ENCODE measurements around the gene SSR1.
"Not testable (repeated sequence)": the region's sequence is repeated elsewhere in the genome, so short reads cannot be mapped to it uniquely, and the experiment has no call there.

SSR1 gene

DNA sequence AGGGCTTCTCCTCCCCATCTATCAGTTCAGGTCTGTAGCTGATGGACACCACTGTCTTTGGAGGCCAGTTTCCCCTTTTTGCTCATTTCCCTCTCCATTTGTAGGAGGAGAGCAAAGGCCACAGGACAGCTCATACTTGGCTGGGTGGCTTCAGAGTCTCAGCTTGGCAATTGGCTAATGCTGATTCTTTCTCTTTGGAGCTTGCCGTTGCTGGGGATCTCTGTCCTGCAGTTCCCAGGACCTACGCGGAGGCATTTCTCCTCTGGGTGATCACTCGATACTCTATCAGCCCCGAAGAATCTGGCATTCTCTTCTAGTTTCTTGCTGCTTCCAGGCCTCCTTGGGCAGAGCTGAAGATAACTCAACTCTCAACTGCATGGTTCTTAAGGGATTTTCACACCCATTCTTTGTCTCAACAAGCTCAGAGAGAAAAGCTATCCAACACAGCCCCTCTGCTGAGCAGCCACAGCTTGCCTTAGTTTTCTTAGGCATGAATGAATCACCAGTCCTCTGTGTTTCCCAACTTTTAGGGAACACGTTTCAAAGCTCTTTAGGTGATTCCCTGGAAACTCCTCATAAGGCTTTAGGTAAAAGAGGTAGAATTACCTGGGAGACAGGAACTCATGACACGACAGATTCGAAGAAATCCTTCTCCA is 19.2 kb upstream of the SSR1 start:
- TF ChIP-seq, protein P1, sequence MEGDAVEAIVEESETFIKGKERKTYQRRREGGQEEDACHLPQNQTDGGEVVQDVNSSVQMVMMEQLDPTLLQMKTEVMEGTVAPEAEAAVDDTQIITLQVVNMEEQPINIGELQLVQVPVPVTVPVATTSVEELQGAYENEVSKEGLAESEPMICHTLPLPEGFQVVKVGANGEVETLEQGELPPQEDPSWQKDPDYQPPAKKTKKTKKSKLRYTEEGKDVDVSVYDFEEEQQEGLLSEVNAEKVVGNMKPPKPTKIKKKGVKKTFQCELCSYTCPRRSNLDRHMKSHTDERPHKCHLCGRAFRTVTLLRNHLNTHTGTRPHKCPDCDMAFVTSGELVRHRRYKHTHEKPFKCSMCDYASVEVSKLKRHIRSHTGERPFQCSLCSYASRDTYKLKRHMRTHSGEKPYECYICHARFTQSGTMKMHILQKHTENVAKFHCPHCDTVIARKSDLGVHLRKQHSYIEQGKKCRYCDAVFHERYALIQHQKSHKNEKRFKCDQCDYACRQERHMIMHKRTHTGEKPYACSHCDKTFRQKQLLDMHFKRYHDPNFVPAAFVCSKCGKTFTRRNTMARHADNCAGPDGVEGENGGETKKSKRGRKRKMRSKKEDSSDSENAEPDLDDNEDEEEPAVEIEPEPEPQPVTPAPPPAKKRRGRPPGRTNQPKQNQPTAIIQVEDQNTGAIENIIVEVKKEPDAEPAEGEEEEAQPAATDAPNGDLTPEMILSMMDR (IDR thresholded peaks at IDR 0.05; ENCODE audit: low read depth, low read length, missing control alignments) = no peak
- H3K36me3 ChIP-seq (replicated peaks) = no peaks in the 10 kb centered on the region
- no peak for DNase-seq

GRCh38 chr6:7331452-7331851 is 18.5 kb upstream of the SSR1 start:
- Histone ChIP-seq H3K27ac (no peak overlapping the region), H3K36me3 (replicated peaks) (no peaks in the 10 kb centered on the region), H3K27me3 (replicated peaks) (no peaks in the 10 kb centered on the region), H3K4me3 (ENCODE audit: low read depth, low read length) (no peak overlapping the region)
- in situ Hi-C loops (cut with HindIII; ENCODE audit: low pct_ligation_motif_present, low sequenced_read_pairs) = no loop called here
- TF ChIP-seq, protein P1 (IDR thresholded peaks at IDR 0.05; ENCODE audit: low read depth, low read length, missing control alignments) = no peak
- no peak for DNase-seq

More for the DNA sequence above, 19.2 kb upstream of the SSR1 start:
- no peak overlapping the region for H3K4me3 ChIP-seq (ENCODE audit: low read depth, low read length)
- in situ Hi-C loops (cut with HindIII; ENCODE audit: low pct_ligation_motif_present, low sequenced_read_pairs) = no loop called here
- no peak overlapping the region for H3K27ac ChIP-seq
- H3K27me3 ChIP-seq (replicated peaks) = no peaks in the 10 kb centered on the region

DNA sequence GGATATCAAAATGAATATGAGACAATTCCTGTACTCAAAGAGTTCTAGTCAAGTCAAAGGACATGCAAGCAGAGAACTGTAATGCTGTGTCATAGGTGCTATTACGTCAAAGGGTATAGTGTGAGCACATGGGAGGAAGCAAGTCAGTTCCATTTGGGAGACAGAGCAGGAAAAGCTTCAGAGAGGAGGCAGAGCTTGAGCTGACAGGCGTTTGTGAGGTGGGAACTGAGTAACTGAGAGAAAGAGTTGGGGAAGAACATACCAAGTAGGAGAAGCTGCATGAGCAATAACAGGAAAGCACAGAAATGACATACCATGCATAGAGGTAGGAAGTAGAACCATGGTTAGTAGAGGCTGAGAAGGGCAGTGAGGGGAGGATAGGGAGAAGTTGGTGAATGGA is 15.2 kb upstream of the SSR1 start:
- Histone ChIP-seq H3K36me3 (replicated peaks) (no peaks in the 10 kb centered on the region), H3K27ac (no peak overlapping the region)

DNA sequence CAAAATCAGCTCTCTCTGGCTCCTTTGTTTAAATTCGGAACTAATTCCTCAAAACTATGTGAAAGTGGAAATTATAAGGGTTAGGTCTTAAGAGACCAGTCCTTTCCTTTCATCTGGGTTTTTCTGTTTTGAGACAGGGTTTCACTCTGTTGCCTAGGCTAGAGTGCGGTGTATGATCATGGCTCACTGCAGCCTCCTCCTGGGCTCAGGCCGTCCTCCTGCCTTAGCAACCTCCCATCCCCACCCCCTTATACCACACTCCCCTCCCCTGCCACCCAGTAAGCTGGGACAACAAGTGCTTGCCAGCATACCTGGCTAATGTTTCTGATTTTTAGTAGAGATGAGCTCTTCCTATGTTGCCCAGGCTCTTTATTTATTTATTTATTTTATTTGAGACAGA is 12.8 kb upstream of the SSR1 start:
- Histone ChIP-seq H3K27me3 (replicated peaks) (no peaks in the 10 kb centered on the region), H3K36me3 (replicated peaks) (no peaks in the 10 kb centered on the region), H3K27ac (no peak overlapping the region), H3K4me3 (ENCODE audit: low read depth, low read length) (no peak overlapping the region)
- DNase-seq = no peak
- in situ Hi-C loops (cut with HindIII; ENCODE audit: low pct_ligation_motif_present, low sequenced_read_pairs) = no loop called here
- TF ChIP-seq, protein P1 (IDR thresholded peaks at IDR 0.05; ENCODE audit: low read depth, low read length, missing control alignments) = no peak

More for the DNA sequence above, 15.2 kb upstream of the SSR1 start:
- in situ Hi-C loops (cut with HindIII; ENCODE audit: low pct_ligation_motif_present, low sequenced_read_pairs) = no loop called here
- Histone ChIP-seq H3K27me3 (replicated peaks) (no peaks in the 10 kb centered on the region), H3K4me3 (ENCODE audit: low read depth, low read length) (no peak overlapping the region)
- no peak for DNase-seq
- TF ChIP-seq, protein P1 (IDR thresholded peaks at IDR 0.05; ENCODE audit: low read depth, low read length, missing control alignments) = no peak

GRCh38 chr6:7324520-7324919 is 11.5 kb upstream of the SSR1 start:
- no peak for DNase-seq
- Histone ChIP-seq H3K27me3 (replicated peaks) (no peaks in the 10 kb centered on the region), H3K36me3 (replicated peaks) (no peaks in the 10 kb centered on the region), H3K27ac (no peak overlapping the region), H3K4me3 (ENCODE audit: low read depth, low read length) (no peak overlapping the region)
- TF ChIP-seq, protein P1 (IDR thresholded peaks at IDR 0.05; ENCODE audit: low read depth, low read length, missing control alignments) = no peak
- in situ Hi-C loops (cut with HindIII; ENCODE audit: low pct_ligation_motif_present, low sequenced_read_pairs) = no loop called here

DNA sequence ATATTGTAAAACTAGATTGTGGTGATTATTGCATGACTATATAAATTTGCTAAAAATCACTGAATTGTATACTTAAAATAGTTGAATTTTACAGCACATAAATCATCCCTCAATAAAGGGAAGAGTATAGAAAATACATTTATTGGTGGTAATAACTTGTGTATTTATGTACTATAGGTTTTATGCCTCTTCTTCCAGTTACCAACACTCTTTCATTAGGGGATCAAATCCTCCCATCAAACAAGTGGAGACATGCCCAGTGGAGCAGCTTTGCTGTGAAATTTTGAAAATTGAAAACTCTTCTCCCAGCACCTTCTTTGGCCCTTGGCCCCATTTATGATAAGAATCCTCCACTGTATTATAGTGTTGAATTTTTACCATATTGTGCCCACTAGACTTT is 10.1 kb upstream of the SSR1 start:
- DNase-seq = no peak
- Histone ChIP-seq H3K27ac (no peak overlapping the region), H3K27me3 (replicated peaks) (no peaks in the 10 kb centered on the region), H3K36me3 (replicated peaks) (no peaks in the 10 kb centered on the region), H3K4me3 (ENCODE audit: low read depth, low read length) (no peak overlapping the region)
- TF ChIP-seq, protein P1 (IDR thresholded peaks at IDR 0.05; ENCODE audit: low read depth, low read length, missing control alignments) = no peak
- in situ Hi-C loops (cut with HindIII; ENCODE audit: low pct_ligation_motif_present, low sequenced_read_pairs) = no loop called here

DNA sequence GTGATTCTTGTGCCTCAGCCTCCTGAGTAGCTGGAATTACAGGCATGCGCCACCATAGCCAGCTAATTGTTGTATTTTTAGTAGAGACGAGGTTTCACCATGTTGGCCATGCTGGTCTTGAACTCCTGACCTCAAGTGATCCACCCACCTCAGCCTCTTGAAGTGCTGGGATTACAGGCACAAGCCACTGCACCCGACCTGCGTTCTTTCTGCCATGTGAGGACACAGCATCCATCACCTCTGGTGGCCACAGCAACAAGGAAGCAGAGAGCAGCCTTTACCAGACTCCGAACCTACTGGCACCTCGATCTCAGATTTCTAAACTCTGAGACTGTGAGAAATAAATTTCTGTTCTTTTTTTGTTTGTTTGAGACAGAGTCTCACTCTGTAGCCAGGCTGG is 8.9 kb upstream of the SSR1 start:
- H3K27ac ChIP-seq; DNase-seq; H3K27me3 ChIP-seq (replicated peaks); H3K4me3 ChIP-seq (ENCODE audit: low read depth, low read length); in situ Hi-C loops (cut with HindIII; ENCODE audit: low pct_ligation_motif_present, low sequenced_read_pairs); H3K36me3 ChIP-seq (replicated peaks): not testable (repeated sequence)

- H3K27me3 ChIP-seq (replicated peaks); H3K36me3 ChIP-seq (replicated peaks); in situ Hi-C loops (cut with HindIII; ENCODE audit: low pct_ligation_motif_present, low sequenced_read_pairs); H3K27ac ChIP-seq; H3K4me3 ChIP-seq (ENCODE audit: low read depth, low read length); DNase-seq: not testable (repeated sequence)
Measured at GRCh38 chr6:7319406-7319805, 6.4 kb upstream of the SSR1 start.
